ENCODE measurements around the gene SLC44A2.
"Not testable (repeated sequence)": the region's sequence is repeated elsewhere in the genome, so short reads cannot be mapped to it uniquely, and the experiment has no call there.

The SLC44A2 gene

DNA sequence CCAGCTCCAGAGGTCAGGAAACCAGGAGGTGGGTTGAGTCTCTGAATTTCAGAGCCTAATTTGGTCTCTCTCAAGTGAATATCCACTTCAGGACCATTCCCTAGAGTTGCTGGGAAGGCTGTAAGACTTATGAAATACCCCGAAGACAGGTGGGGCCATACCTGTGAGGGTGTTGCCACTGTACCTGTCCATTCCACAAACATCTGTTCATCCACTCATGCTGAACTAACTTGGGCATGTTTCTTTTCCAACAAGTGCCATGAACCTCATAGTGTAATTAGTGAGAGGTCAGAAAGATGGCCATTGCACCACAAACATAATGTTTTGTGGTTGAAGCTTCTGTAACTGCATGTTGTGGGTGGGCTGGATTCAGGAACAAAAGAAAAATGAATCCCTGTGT lies 36.6 kb downstream of the SLC44A2 start:
- TF ChIP-seq CTCF (conservative IDR thresholded peaks at IDR 0.05): no peak
- H3K27ac ChIP-seq: no peak overlapping the region

- no peak overlapping the region for H3K27ac ChIP-seq
- no peak for TF ChIP-seq CTCF (conservative IDR thresholded peaks at IDR 0.05)
These were observed 37.3 kb downstream of the SLC44A2 start for GRCh38 chr19:10662384-10663251.

DNA sequence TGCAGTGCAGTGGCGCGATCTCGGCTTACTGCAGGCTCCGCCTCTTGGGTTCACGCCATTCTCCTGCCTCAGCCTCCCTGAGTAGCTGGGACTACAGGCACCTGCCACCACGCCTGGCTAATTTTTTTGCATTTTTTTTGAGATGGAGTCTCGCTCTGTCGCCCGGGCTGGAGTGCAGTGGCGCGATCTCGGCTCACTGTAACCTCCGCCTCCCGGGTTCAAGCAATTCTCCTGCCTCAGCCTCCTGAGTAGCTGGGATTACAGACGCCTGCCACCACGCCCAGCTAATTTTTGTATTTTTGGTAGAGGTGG lies 37.9 kb downstream of the SLC44A2 start:
- H3K27ac ChIP-seq: not testable (repeated sequence)

DNA sequence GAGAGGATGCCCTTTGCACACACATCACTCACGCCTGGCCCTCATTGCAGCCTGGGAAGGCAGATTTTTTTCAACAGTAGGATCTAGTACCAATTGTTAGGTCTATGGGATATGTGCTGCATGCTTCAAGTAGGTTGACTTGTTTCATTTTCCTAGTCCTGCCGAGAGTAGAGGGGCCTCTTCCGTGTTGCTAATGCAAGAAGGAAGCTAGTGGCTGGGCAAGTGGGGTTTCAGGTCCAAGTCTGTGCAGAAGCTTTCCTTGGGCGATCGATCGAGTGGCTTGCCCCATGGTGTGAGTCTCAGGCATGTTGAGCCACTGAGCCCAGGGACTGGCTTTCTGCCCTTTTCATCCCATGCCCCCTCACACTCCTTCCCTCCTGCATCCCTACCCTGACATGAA lies 42.5 kb downstream of the SLC44A2 start:
- TF ChIP-seq CTCF (conservative IDR thresholded peaks at IDR 0.05): no peak
- no peak overlapping the region for H3K27ac ChIP-seq

- no peak for TF ChIP-seq CTCF (conservative IDR thresholded peaks at IDR 0.05)
These were observed 43.9 kb downstream of the SLC44A2 start for GRCh38 chr19:10669246-10669645.

GRCh38 chr19:10670182-10670581 lies 44.8 kb downstream of the SLC44A2 start:
- TF ChIP-seq CTCF (conservative IDR thresholded peaks at IDR 0.05): no peak
- no peak overlapping the region for H3K27ac ChIP-seq

More at GRCh38 chr19:10669246-10669645, 43.9 kb downstream of the SLC44A2 start:
- no peak overlapping the region for H3K27ac ChIP-seq

DNA sequence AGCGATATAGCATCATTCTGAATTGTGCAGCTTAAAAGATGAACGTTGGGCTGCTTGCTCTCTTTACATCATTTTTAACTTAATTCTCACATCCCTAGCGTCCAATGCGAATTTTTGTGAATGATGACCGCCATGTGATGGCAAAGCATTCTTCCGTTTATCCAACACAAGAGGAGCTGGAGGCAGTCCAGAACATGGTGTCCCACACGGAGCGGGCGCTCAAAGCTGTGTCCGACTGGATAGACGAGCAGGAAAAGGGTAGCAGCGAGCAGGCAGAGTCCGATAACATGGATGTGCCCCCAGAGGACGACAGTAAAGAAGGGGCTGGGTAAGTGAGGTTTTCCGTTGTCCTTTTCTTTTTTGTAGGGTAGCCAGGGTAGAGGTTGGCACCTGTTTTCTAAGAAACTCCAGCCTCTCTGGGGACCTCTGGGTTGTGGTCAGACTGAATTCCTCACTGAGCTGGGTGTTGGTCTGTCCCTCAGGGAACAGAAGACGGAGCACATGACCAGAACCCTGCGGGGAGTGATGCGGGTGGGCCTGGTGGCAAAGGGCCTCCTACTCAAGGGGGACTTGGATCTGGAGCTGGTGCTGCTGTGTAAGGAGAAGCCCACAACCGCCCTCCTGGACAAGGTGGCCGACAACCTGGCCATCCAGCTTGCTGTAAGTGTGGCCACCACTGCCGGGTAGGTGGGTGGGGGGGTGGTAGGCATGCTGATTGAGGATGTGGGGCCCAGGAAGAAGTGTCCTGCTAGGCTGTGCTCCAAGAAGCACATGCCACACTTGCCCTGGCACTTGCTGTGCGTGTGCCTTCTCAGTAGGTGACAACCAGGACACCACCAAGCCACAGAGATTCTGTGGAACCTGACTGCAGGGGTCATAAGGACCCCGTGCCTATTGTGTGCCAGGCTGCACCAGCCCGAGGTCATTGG lies 45.8 kb downstream of the SLC44A2 start:
- no peak for TF ChIP-seq CTCF (conservative IDR thresholded peaks at IDR 0.05)
- no peak overlapping the region for H3K27ac ChIP-seq

- H3K27ac ChIP-seq: not testable (repeated sequence)
These were observed 46.6 kb downstream of the SLC44A2 start for GRCh38 chr19:10671922-10672321.

GRCh38 chr19:10675214-10675613 lies 49.9 kb downstream of the SLC44A2 start:
- H3K27ac ChIP-seq: not testable (repeated sequence)

Measured in VCaP (cell line).